Left lung (tissue), 10 donors: ENCODE measurements around the gene ZNF74. TPM values are rescaled to one million over a fixed set of nuclear protein-coding genes. Genes with fewer than 3 reads are reported as not detected.
"Not testable (repeated sequence)": the region's sequence is repeated elsewhere in the genome, so short reads cannot be mapped to it uniquely, and the experiment has no call there.

Source experiments
- ATAC-seq: fragments of 200-7000 bp; cut with Tn5 transposase; one replicate; pipeline ENCODE4 v1.9.1; 2020; ENCODE audit warnings: moderate library complexity
- DNase-seq, 4 donors: peaks; one replicate each; pipeline ENCODE4 v3.0.0-alpha.2; 2013 to 2020
- H3K27ac ChIP-seq, 2 donors: fragments of 200-600 bp; sonication (generic) in 1 of 2; one replicate each; pipeline versions ENCODE4 v1.5.0 to v1.8.0; 2020 to 2021
- H3K27me3 ChIP-seq, 2 donors: fragments of 200-600 bp; sonication (generic) in 1 of 2; one replicate each; pipeline versions ENCODE4 v1.5.0 to v1.8.0; 2020 to 2021
- H3K36me3 ChIP-seq, 2 donors: fragments of 200-600 bp; sonication (generic) in 1 of 2; one replicate each; pipeline versions ENCODE4 v1.5.0 to v1.8.0; 2020 to 2021
- H3K4me1 ChIP-seq, 2 donors: fragments of 200-600 bp; one replicate each; pipeline ENCODE4 v1.8.0; 2021
- H3K4me3 ChIP-seq, 2 donors: fragments of 200-600 bp; sonication (generic) in 1 of 2; one replicate each; pipeline versions ENCODE4 v1.5.0 to v1.8.0; 2020 to 2021; ENCODE audit warnings: mild to moderate bottlenecking in 1 of 2
- H3K9me3 ChIP-seq, 2 donors: fragments of 200-600 bp; sonication (generic) in 1 of 2; one replicate each; pipeline versions ENCODE4 v1.5.0 to v1.8.0; 2020 to 2021
- intact Hi-C, 2 donors: fragments of 100-400 bp; cut with DNase I; formaldehyde crosslinking; loops; one replicate each; pipeline versions ENCODE4 v1.11.2 to v1.14.2; 2022
- polyA plus RNA-seq, 6 donors: library from polyadenylated mRNA; unstranded; fragments of 120-200 nt; gene quantifications; one replicate each; pipeline ENCODE4 v1.2.1, GENCODE V29; 2013; ENCODE audit not compliant: insufficient read length in 6 of 6
- total RNA-seq, 2 donors: library from RNA; stranded (reverse); fragmentation: NEBNext Ultra II Directional; extraction: Animal tissue kit (Norgen Biotek cat#: 25700); gene quantifications; one replicate each; pipeline ENCODE4 v1.2.1, GENCODE V29; 2021
- TF ChIP-seq, protein P1 (sequence below), 2 donors: fragments of 200-600 bp; sonication (generic) in 1 of 2; IDR thresholded peaks; one replicate each; pipeline versions ENCODE4 v1.5.0 to v1.8.0; 2021; ENCODE audit warnings: antibody characterized with exemption in 2 of 2
- donor health status: DM: no; HTN: yes; CAD: no.
- donor health status: DM: no; HTN: no; CAD: no.

ZNF74 gene
- total and polyA plus RNA-seq, 8 donors, result 11.0 to 22.6 (median 19.9) TPM

DNA sequence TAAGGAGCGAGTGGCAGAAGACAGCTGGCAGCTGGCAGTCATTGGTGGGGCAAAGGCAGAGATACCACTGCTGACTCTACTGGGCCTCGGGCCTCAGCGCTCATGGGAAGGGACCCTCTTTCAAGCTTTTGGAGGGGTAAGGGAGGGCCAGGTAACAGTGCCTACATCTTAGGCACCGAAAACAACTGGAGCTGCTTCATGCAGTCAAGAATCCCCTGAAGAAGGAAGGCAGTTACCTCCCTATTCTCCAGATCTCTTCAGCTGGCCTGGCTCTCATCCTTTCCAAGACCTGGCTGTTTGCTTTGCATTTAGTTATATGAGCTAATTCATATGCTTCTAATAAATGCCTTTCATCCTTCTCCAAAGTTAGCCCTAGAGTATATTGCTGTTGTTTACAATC is 15.8 kb upstream of the ZNF74 start:
- no peaks in the 10 kb centered on the region for H3K4me1 ChIP-seq
- H3K27ac ChIP-seq, result no peak overlapping the region
- no peaks in the 10 kb centered on the region for H3K27me3 ChIP-seq
- H3K9me3 ChIP-seq, result no peaks in the 10 kb centered on the region
- ATAC-seq (no peak), DNase-seq (no peak)
- no peak overlapping the region for H3K4me3 ChIP-seq
- H3K36me3 ChIP-seq, result no peaks in the 10 kb centered on the region
- TF ChIP-seq, protein P1, sequence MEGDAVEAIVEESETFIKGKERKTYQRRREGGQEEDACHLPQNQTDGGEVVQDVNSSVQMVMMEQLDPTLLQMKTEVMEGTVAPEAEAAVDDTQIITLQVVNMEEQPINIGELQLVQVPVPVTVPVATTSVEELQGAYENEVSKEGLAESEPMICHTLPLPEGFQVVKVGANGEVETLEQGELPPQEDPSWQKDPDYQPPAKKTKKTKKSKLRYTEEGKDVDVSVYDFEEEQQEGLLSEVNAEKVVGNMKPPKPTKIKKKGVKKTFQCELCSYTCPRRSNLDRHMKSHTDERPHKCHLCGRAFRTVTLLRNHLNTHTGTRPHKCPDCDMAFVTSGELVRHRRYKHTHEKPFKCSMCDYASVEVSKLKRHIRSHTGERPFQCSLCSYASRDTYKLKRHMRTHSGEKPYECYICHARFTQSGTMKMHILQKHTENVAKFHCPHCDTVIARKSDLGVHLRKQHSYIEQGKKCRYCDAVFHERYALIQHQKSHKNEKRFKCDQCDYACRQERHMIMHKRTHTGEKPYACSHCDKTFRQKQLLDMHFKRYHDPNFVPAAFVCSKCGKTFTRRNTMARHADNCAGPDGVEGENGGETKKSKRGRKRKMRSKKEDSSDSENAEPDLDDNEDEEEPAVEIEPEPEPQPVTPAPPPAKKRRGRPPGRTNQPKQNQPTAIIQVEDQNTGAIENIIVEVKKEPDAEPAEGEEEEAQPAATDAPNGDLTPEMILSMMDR (IDR thresholded peaks at IDR 0.05), result no peak
- intact Hi-C loops, result no loop called here

- intact Hi-C loops, H3K9me3 ChIP-seq, DNase-seq, H3K27ac ChIP-seq, H3K27me3 ChIP-seq, H3K36me3 ChIP-seq, ATAC-seq, H3K4me3 ChIP-seq, H3K4me1 ChIP-seq: not testable (repeated sequence)
Measured at GRCh38 chr22:20378684-20379083, 15.3 kb upstream of the ZNF74 start.

GRCh38 chr22:20380486-20380885 is 13.5 kb upstream of the ZNF74 start:
- H3K27me3 ChIP-seq, result peaks cover 0 to 8% of the 10 kb centered on the region in 2 donors
- TF ChIP-seq, protein P1 (IDR thresholded peaks at IDR 0.05), result no peak
- no peaks in the 10 kb centered on the region for H3K9me3 ChIP-seq
- H3K4me3 ChIP-seq, result no peak overlapping the region
- DNase-seq (no peak), ATAC-seq (no peak)
- H3K36me3 ChIP-seq, result no peaks in the 10 kb centered on the region
- intact Hi-C loops, result no loop called here
- no peak overlapping the region for H3K27ac ChIP-seq
- no peaks in the 10 kb centered on the region for H3K4me1 ChIP-seq

DNA sequence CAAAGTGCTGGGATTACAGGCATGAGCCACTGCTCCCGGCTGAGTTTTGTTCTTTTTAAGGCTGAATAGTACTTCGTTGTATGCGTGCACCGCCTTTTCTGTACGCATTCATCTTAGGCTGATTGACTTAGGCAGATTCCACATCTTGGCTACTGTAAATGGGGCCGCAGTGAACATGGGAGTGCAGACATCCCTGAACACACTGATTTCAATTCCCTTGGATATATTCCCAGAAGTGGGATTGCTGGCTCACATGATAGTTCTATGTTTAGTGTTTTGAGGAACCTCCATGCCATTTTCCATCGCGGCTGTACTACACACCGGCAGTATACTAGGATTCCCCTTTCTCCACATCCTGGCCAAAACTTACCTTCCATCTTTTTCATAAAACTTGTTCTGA is 10.4 kb upstream of the ZNF74 start:
- DNase-seq (no peak), ATAC-seq (no peak)
- TF ChIP-seq, protein P1 (IDR thresholded peaks at IDR 0.05), result no peak

DNA sequence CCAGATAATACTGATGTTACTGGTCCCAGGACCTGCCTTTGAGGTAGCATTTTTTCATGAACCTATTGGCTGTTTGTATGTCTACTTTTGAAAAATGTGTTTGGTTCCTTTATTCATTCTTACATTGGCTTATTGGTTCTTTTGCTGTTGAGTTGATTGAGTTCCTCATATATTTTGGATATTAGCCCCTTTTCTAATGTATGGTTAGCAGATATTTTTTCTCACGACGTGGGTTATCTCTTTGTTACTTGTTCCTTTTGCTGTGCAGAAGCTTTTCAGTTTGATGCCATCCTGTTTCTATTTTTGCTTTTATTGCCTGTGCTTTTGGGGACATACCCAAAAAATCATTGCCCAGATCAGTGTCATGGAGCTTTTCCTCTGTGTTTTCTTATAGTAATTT is 9.8 kb upstream of the ZNF74 start:
- TF ChIP-seq, protein P1 (IDR thresholded peaks at IDR 0.05), result no peak
- Histone ChIP-seq H3K27ac (no peak overlapping the region), H3K4me1 (no peaks in the 10 kb centered on the region), H3K36me3 (no peaks in the 10 kb centered on the region), H3K27me3 (peaks cover 0 to 8% of the 10 kb centered on the region in 2 donors), H3K4me3 (no peak overlapping the region), H3K9me3 (no peaks in the 10 kb centered on the region)
- ATAC-seq (no peak), DNase-seq (no peak)
- intact Hi-C loops, result no loop called here

More for the DNA sequence above, 10.4 kb upstream of the ZNF74 start:
- H3K9me3 ChIP-seq, result no peaks in the 10 kb centered on the region
- H3K27me3 ChIP-seq, result peaks cover 0 to 8% of the 10 kb centered on the region in 2 donors
- H3K27ac ChIP-seq, result no peak overlapping the region
- H3K4me1 ChIP-seq, result no peaks in the 10 kb centered on the region
- intact Hi-C loops, result no loop called here
- no peak overlapping the region for H3K4me3 ChIP-seq
- no peaks in the 10 kb centered on the region for H3K36me3 ChIP-seq

DNA sequence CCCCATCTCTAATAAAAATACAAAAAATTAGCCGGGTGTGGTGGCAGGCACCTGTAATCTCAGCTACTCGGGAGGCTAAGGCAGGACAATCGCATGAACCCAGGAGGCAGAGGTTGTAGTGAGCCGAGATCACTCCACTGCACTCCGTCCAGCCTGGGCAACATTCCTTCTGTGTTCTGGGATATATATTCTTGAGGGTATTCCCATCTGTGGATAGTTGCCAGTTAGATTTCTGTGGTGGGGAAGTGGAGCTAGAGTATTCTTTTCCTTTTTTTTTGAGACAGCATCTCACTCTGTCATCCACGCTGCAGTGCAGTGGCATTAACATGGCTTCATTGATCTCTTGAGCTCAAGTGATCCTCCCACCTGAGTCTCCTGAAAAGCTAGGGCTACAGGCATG is 9.1 kb upstream of the ZNF74 start:
- DNase-seq, result no peak
- intact Hi-C loops, result no loop called here

More for the DNA sequence above, 9.1 kb upstream of the ZNF74 start:
- TF ChIP-seq, protein P1 (IDR thresholded peaks at IDR 0.05), result no peak
- no peak overlapping the region for H3K27ac ChIP-seq
- H3K36me3 ChIP-seq, result no peaks in the 10 kb centered on the region
- no peaks in the 10 kb centered on the region for H3K4me1 ChIP-seq
- H3K27me3 ChIP-seq, result peaks cover 0 to 8% of the 10 kb centered on the region in 2 donors
- H3K9me3 ChIP-seq, result no peaks in the 10 kb centered on the region
- H3K4me3 ChIP-seq, result no peak overlapping the region
- ATAC-seq, result no peak
